Measurements from ENCODE around the gene SLC13A2.
A peak's percentile ranks its signal among the peaks of the same experiment; 100 is the strongest.

DNA sequence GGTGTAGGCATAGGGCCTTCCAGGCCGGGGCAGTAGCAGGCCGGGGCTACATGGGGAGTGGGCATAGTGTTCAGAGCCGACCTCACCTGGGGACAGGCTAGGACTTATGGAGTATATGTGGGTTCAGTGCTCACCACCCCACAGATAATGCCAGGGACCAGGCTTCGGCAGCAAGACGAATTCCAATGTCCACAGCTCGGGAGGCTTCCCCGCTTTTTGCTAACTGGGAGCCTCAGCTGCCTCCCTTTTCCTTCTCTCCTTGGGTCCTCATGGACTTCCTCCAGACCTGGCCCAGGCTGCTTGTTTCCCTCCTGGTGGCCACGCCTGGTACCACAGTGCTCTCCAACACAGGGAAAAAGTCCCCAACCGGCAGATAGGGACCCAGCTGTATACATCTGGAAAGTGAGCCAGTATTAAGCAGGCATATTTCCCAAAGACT is 47.3 kb upstream of the SLC13A2 start:
- TF ChIP-seq, protein P1, sequence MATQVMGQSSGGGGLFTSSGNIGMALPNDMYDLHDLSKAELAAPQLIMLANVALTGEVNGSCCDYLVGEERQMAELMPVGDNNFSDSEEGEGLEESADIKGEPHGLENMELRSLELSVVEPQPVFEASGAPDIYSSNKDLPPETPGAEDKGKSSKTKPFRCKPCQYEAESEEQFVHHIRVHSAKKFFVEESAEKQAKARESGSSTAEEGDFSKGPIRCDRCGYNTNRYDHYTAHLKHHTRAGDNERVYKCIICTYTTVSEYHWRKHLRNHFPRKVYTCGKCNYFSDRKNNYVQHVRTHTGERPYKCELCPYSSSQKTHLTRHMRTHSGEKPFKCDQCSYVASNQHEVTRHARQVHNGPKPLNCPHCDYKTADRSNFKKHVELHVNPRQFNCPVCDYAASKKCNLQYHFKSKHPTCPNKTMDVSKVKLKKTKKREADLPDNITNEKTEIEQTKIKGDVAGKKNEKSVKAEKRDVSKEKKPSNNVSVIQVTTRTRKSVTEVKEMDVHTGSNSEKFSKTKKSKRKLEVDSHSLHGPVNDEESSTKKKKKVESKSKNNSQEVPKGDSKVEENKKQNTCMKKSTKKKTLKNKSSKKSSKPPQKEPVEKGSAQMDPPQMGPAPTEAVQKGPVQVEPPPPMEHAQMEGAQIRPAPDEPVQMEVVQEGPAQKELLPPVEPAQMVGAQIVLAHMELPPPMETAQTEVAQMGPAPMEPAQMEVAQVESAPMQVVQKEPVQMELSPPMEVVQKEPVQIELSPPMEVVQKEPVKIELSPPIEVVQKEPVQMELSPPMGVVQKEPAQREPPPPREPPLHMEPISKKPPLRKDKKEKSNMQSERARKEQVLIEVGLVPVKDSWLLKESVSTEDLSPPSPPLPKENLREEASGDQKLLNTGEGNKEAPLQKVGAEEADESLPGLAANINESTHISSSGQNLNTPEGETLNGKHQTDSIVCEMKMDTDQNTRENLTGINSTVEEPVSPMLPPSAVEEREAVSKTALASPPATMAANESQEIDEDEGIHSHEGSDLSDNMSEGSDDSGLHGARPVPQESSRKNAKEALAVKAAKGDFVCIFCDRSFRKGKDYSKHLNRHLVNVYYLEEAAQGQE (IDR thresholded peaks at IDR 0.05; ENCODE audit: insufficient read depth in 1 of 2, low read depth in 2 of 2, low read length in 1 of 2): no peak
- TF ChIP-seq, protein P2, sequence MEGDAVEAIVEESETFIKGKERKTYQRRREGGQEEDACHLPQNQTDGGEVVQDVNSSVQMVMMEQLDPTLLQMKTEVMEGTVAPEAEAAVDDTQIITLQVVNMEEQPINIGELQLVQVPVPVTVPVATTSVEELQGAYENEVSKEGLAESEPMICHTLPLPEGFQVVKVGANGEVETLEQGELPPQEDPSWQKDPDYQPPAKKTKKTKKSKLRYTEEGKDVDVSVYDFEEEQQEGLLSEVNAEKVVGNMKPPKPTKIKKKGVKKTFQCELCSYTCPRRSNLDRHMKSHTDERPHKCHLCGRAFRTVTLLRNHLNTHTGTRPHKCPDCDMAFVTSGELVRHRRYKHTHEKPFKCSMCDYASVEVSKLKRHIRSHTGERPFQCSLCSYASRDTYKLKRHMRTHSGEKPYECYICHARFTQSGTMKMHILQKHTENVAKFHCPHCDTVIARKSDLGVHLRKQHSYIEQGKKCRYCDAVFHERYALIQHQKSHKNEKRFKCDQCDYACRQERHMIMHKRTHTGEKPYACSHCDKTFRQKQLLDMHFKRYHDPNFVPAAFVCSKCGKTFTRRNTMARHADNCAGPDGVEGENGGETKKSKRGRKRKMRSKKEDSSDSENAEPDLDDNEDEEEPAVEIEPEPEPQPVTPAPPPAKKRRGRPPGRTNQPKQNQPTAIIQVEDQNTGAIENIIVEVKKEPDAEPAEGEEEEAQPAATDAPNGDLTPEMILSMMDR (IDR thresholded peaks at IDR 0.05): peak; percentile 51; the same call in 1 of the 2 replicates
- TF ChIP-seq POLR2AphosphoS5 (IDR thresholded peaks at IDR 0.05; ENCODE audit: low read depth, low read length) (no peak), TCF7L2 (IDR thresholded peaks at IDR 0.05; ENCODE audit: low read depth, low read length) (no peak)
